ENCODE measurements around the gene E2F4.

- no peak for TF ChIP-seq CTCF (IDR thresholded peaks at IDR 0.05)
- TF ChIP-seq EZH2phosphoT487 (IDR thresholded peaks at IDR 0.05): no peak
- TF ChIP-seq EZH2 (IDR thresholded peaks at IDR 0.05): no peak
Measured at GRCh38 chr16:67206129-67206837, 14.3 kb downstream of the E2F4 start.

Data from neural progenitor cell (in vitro differentiated cells).